ENCODE data around the gene VPS33B. TPM values are rescaled to one million over a fixed set of nuclear protein-coding genes. Genes with fewer than 3 reads are reported as not detected.

The VPS33B gene
- total RNA-seq, 1 experiment from 2014 or later = 13.7 TPM

GRCh38 chr15:90979582-90979981 lies 42.8 kb downstream of the VPS33B start:
- DNase-seq = no peak
- peaks cover 65% of the 10 kb centered on the region for H3K36me3 ChIP-seq (replicated peaks; ENCODE audit: control insufficient read depth, insufficient read depth, low read length)
- H3K4me3 ChIP-seq (ENCODE audit: insufficient read depth, low read depth, low read length) = no peak overlapping the region
- no peaks in the 10 kb centered on the region for H3K27me3 ChIP-seq (ENCODE audit: control insufficient read depth, insufficient read depth, low read length)

DNA sequence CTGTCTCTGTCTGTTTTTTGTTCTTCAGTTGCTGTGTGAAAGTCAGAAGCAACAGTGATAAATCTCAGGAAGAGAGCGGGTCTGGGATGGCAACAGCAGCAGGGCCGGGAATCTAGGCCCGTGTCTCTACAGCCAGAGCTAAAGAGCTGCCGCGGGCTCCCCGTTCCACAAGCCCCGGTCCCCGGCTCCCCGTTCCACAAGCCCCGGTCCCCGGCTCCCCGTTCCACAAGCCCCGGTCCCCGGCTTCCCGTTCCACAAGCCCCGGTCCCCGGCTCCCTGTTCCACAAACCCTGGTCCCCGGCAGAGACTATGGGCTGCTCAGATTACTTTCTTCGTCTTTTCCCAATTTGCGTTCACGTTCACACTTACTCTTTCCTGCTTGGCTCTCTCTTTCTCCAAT lies 48.2 kb downstream of the VPS33B start:
- Histone ChIP-seq H3K27me3 (ENCODE audit: control insufficient read depth, insufficient read depth, low read length) (no peaks in the 10 kb centered on the region), H3K4me3 (ENCODE audit: insufficient read depth, low read depth, low read length) (no peak overlapping the region), H3K36me3 (replicated peaks; ENCODE audit: control insufficient read depth, insufficient read depth, low read length) (peaks cover 50% of the 10 kb centered on the region)
- no peak for DNase-seq

- no peak for DNase-seq
- no peaks in the 10 kb centered on the region for H3K27me3 ChIP-seq (ENCODE audit: control insufficient read depth, insufficient read depth, low read length)
- H3K36me3 ChIP-seq (replicated peaks; ENCODE audit: control insufficient read depth, insufficient read depth, low read length) = peaks cover 57% of the 10 kb centered on the region
- no peak overlapping the region for H3K4me3 ChIP-seq (ENCODE audit: insufficient read depth, low read depth, low read length)
These were observed 50.3 kb downstream of the VPS33B start for GRCh38 chr15:90972133-90972532.

GRCh38 chr15:90970274-90970673 lies 52.1 kb downstream of the VPS33B start:
- no peaks in the 10 kb centered on the region for H3K27me3 ChIP-seq (ENCODE audit: control insufficient read depth, insufficient read depth, low read length)
- DNase-seq = no peak
- peaks cover 61% of the 10 kb centered on the region for H3K36me3 ChIP-seq (replicated peaks; ENCODE audit: control insufficient read depth, insufficient read depth, low read length)
- H3K4me3 ChIP-seq (ENCODE audit: insufficient read depth, low read depth, low read length) = no peak overlapping the region

DNA sequence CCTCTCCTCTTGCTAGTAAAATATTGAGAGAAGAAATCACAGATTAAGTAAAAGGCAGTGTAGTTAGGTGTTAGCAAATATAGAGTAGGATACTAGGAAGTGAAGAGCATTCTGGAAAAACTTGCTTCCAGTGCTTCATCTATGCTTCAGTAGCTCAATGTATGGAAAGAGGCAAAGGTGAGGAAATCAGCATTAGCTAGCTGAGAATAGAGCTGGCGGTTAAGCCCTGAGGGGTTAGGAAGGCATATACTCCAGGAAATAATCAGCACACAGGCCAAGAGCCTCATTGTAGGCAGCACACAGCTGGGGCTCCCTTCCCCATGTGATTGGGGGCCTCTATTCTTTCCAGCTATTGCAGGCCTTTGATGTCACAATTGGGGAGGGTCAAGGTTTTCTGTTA lies 54.0 kb downstream of the VPS33B start:
- Histone ChIP-seq H3K36me3 (replicated peaks; ENCODE audit: control insufficient read depth, insufficient read depth, low read length) (peaks cover 53% of the 10 kb centered on the region), H3K4me3 (ENCODE audit: insufficient read depth, low read depth, low read length) (no peak overlapping the region), H3K27me3 (ENCODE audit: control insufficient read depth, insufficient read depth, low read length) (no peaks in the 10 kb centered on the region)
- DNase-seq = no peak

GRCh38 chr15:90967206-90967605 lies 55.2 kb downstream of the VPS33B start:
- no peak overlapping the region for H3K4me3 ChIP-seq (ENCODE audit: insufficient read depth, low read depth, low read length)
- no peaks in the 10 kb centered on the region for H3K27me3 ChIP-seq (ENCODE audit: control insufficient read depth, insufficient read depth, low read length)
- no peak for DNase-seq
- H3K36me3 ChIP-seq (replicated peaks; ENCODE audit: control insufficient read depth, insufficient read depth, low read length) = peaks cover 49% of the 10 kb centered on the region

GRCh38 chr15:90966262-90966661 lies 56.1 kb downstream of the VPS33B start:
- Histone ChIP-seq H3K4me3 (ENCODE audit: insufficient read depth, low read depth, low read length) (no peak overlapping the region), H3K36me3 (replicated peaks; ENCODE audit: control insufficient read depth, insufficient read depth, low read length) (peaks cover 52% of the 10 kb centered on the region), H3K27me3 (ENCODE audit: control insufficient read depth, insufficient read depth, low read length) (no peaks in the 10 kb centered on the region)
- no peak for DNase-seq

DNA sequence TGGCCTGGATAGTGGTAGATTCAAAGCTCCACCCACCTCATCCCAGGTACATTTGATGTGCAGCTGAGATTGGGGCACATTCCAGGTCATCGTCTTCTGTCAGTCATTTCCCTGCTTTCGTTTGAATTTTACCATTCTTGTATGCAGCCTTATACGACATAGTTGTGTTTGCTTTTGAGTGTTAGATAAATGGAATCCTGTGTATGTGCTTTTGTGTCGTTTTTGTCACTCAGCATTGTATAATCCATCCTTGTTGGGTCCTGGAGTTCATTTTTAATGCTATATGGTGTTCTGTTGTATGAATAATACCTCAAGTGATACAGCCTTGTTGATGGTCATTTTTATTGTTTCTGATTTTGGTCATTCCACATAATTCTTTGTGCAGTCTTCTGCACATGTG lies 60.4 kb downstream of the VPS33B start:
- H3K36me3 ChIP-seq (replicated peaks; ENCODE audit: control insufficient read depth, insufficient read depth, low read length) = peaks cover 26% of the 10 kb centered on the region
- DNase-seq = no peak
- peaks cover 2% of the 10 kb centered on the region; the same call in 1 of the 2 replicates for H3K27me3 ChIP-seq (ENCODE audit: control insufficient read depth, insufficient read depth, low read length)
- H3K4me3 ChIP-seq (ENCODE audit: insufficient read depth, low read depth, low read length) = no peak overlapping the region

GRCh38 chr15:90960298-90961091 lies 61.9 kb downstream of the VPS33B start:
- peaks cover 16% of the 10 kb centered on the region for H3K36me3 ChIP-seq (replicated peaks; ENCODE audit: control insufficient read depth, insufficient read depth, low read length)
- H3K4me3 ChIP-seq (ENCODE audit: insufficient read depth, low read depth, low read length) = no peak overlapping the region
- no peak for DNase-seq

DNA sequence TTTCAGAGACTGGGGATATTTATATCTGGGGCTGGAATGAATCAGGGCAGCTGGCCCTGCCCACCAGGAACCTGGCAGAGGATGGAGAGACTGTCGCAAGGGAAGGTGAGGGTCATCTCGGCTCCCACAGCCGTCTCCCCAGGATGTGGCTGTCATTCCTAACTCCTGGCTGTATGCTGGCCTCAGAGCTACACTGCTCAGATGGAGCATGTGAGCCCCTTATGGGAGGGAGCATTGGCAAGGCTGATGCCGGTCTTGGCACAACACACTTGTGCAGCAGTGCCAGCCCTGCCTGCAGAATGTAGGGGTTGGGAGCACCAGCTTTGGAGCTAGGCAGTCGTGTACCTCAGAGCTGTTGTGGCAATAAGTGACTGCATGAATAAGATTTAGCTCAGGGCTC lies 62.5 kb downstream of the VPS33B start:
- Histone ChIP-seq H3K4me3 (ENCODE audit: insufficient read depth, low read depth, low read length) (no peak overlapping the region), H3K36me3 (replicated peaks; ENCODE audit: control insufficient read depth, insufficient read depth, low read length) (peaks cover 14% of the 10 kb centered on the region), H3K27me3 (ENCODE audit: control insufficient read depth, insufficient read depth, low read length) (peaks cover 4% of the 10 kb centered on the region; the same call in 1 of the 2 replicates)
- DNase-seq = no peak

More at GRCh38 chr15:90960298-90961091, 61.9 kb downstream of the VPS33B start:
- peaks cover 4% of the 10 kb centered on the region; the same call in 1 of the 2 replicates for H3K27me3 ChIP-seq (ENCODE audit: control insufficient read depth, insufficient read depth, low read length)

- Histone ChIP-seq H3K4me3 (ENCODE audit: insufficient read depth, low read depth, low read length) (no peak overlapping the region), H3K36me3 (replicated peaks; ENCODE audit: control insufficient read depth, insufficient read depth, low read length) (peaks cover 14% of the 10 kb centered on the region), H3K27me3 (ENCODE audit: control insufficient read depth, insufficient read depth, low read length) (peaks cover 4% of the 10 kb centered on the region; the same call in 1 of the 2 replicates)
- no peak for DNase-seq
These were observed 63.3 kb downstream of the VPS33B start for GRCh38 chr15:90959028-90959595.

DNA sequence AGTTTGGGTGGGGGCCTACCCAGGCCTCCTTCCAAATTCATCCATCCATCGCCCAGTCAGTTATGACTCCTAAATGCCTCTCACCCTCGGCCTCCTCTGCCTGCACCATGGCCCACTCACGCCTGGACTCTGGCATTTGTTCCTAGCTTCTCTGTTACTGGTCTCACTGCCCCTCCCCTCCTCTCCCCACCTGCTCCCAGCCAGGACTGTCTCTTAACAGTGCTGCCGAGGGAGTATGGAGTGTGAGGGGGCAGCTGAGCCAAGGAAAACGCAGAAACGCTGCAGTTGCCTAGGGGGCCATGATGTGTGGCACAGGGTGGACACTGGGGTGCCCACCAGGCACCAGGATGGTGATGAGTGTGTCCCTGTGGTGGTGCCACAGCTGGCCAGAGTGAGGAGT lies 64.6 kb downstream of the VPS33B start:
- DNase-seq = peak; percentile 58
- H3K4me3 ChIP-seq (ENCODE audit: insufficient read depth, low read depth, low read length) = peak overlapping the region; percentile 80
- peaks cover 4% of the 10 kb centered on the region; the same call in 1 of the 2 replicates for H3K27me3 ChIP-seq (ENCODE audit: control insufficient read depth, insufficient read depth, low read length)
- H3K36me3 ChIP-seq (replicated peaks; ENCODE audit: control insufficient read depth, insufficient read depth, low read length) = peaks cover 18% of the 10 kb centered on the region

GRCh38 chr15:90957031-90957790 lies 65.2 kb downstream of the VPS33B start:
- peak; percentile 87 for DNase-seq
- peaks cover 20% of the 10 kb centered on the region for H3K36me3 ChIP-seq (replicated peaks; ENCODE audit: control insufficient read depth, insufficient read depth, low read length)

DNA sequence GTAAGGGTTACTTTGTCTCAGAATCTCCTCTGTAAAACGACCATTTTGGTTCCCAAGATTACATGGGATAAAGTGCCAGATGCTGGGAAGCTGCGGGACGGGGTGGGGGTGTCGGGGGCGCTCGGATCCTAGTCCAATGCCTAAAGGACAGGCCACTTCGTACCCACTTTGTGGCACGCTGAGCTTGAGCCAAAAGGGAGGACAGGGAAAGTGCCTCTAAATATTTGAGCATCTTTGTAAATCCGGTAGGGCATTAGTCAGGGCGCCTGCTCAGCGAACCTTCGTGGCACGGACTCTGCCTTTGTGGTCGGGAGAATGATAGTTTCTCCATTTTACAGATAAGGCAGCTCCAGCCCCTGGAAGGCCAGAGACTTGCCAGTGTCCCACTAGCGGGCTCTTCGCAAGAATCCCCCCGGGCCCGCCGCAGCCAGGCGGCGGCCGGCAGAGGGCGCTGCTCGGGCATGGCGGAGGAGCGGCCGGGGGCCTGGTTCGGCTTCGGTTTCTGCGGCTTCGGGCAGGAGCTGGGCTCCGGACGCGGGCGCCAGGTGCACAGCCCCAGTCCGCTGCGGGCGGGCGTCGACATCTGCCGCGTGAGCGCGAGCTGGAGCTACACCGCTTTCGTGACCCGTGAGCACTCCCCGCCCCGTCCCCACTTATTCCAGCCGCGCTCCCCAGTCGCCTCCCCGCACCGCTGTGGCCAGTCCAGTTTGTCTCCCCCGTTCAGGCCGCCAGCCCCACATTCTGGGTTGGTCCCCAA lies 65.9 kb downstream of the VPS33B start:
- peak overlapping the region; percentile 80 for H3K4me3 ChIP-seq (ENCODE audit: insufficient read depth, low read depth, low read length)
- peaks cover 4% of the 10 kb centered on the region; the same call in 1 of the 2 replicates for H3K27me3 ChIP-seq (ENCODE audit: control insufficient read depth, insufficient read depth, low read length)
- DNase-seq = peak; percentile 99
- H3K36me3 ChIP-seq (replicated peaks; ENCODE audit: control insufficient read depth, insufficient read depth, low read length) = peaks cover 20% of the 10 kb centered on the region

More at GRCh38 chr15:90957031-90957790, 65.2 kb downstream of the VPS33B start:
- Histone ChIP-seq H3K4me3 (ENCODE audit: insufficient read depth, low read depth, low read length) (peak overlapping the region; percentile 80), H3K27me3 (ENCODE audit: control insufficient read depth, insufficient read depth, low read length) (peaks cover 4% of the 10 kb centered on the region; the same call in 1 of the 2 replicates)
